Activated CD4-positive, alpha-beta T cell treated with anti-CD3 and anti-CD28 coated beads for 48 hours (primary cell): ENCODE data around the gene NHLRC1.

Experiments used
- DNase-seq: peaks from one replicate; pipeline ENCODE4 v3.0.0-alpha.2; 2020

The NHLRC1 gene

DNA sequence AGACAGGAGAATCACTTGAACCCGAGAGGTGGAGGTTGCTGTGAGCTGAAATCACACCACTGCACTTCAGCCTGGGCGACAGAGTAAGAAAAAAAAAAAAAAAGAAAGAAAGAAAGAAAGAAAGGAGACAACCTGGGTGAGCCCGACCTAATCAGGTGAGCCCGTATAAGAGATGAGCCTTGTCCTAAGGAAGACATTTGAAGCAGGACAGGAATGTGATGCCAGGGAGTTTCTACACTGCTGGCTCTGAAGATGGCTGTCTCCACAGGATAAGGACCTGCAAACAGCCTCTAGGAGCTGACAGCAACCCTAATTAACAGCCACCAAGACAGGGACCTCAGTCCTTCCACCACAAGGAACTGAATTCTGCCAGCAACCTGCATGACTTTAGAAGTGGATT, 41.9 kb downstream of the NHLRC1 start:
- no peak for DNase-seq

GRCh38 chr6:18078866-18079265, 43.6 kb downstream of the NHLRC1 start:
- DNase-seq = no peak

- no peak for DNase-seq
These were observed 46.2 kb downstream of the NHLRC1 start for GRCh38 chr6:18076231-18076630.

DNA sequence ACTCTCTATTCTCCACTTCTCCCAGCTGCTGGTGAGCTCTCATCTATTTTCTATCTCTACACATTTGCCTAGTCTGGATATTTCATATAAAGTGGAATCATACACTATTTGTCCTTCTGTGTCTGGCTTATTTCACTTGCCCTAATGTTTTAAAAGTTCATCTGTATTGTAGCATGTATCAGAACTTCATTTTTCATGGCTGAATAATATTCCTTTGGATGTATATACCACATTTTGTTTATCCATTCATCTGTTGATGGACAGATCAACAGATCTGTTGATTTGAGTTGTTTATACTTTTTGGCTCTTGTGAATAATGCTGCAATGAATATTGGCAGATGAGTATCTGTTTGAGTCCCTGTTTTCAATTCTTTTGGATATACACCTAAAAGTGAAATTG, 49.6 kb downstream of the NHLRC1 start:
- DNase-seq = no peak

DNA sequence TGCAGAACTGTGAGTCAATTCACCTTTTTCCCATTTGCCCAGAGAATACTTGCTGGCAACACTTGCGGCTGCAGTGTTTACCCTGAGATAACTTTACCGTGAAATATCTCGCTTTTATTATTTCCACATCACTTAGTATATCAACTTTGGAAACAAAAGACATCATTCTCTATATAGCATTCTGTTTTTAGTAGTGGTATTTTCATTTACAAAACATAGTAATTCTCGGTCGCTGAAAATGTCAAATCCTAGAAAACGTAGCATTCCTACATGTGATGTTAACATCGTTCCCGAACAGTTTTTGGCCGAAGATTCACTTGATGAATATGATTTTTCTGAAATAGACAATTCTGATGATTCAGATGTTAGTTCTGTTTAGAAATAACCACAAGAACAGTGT, 52.0 kb downstream of the NHLRC1 start:
- DNase-seq = no peak
